Transverse colon (tissue), 4 donors: ENCODE measurements around the gene SLK. TPM values are rescaled to one million over a fixed set of nuclear protein-coding genes. Genes with fewer than 3 reads are reported as not detected.

Source experiments
- DNase-seq: peaks from one replicate; pipeline ENCODE4 v3.0.0-alpha.2; 2019
- H3K27ac ChIP-seq, 4 donors: fragments of 200-600 bp; sonication (generic); 2 replicates each; pipeline ENCODE4 v1.5.1; 2016 to 2018; ENCODE audit warnings: inconsistent platforms in 4 of 4
- H3K27me3 ChIP-seq: fragments of 200-600 bp; sonication (generic); 2 replicates; pipeline ENCODE4 v1.5.1; 2017; ENCODE audit warnings: inconsistent platforms
- H3K36me3 ChIP-seq, 4 donors: fragments of 200-600 bp; sonication (generic); 2 replicates each; pipeline ENCODE4 v1.5.1; 2017 to 2019; ENCODE audit warnings: inconsistent platforms in 4 of 4
- H3K4me1 ChIP-seq, 4 donors: fragments of 200-600 bp; sonication (generic); 2 replicates each; pipeline ENCODE4 v1.5.1; 2017 to 2020; ENCODE audit warnings: inconsistent platforms in 4 of 4
- H3K4me3 ChIP-seq, 4 donors: fragments of 200-600 bp; sonication (generic); 1 replicate in 1 of 4; 2 replicates in 3 of 4; pipeline versions ENCODE4 v1.5.1 to v1.6.1; 2017 to 2019; ENCODE audit warnings: inconsistent platforms in 4 of 4
- H3K9me3 ChIP-seq, 2 donors: fragments of 200-600 bp; sonication (generic); 2 replicates each; pipeline ENCODE4 v1.5.1; 2017 to 2019; ENCODE audit warnings: inconsistent platforms in 2 of 2
- CTCF ChIP-seq, 5 experiments: fragments of 200-600 bp in 3 of 5; fragments of 450-650 bp in 2 of 5; sonication (generic) in 3 of 5; IDR thresholded peaks; 1 replicate in 2 of 5; 2 replicates in 3 of 5; pipeline ENCODE4 v1.5.1; 2016 to 2017; ENCODE audit warnings: antibody characterized with exemption in 5 of 5, inconsistent platforms in 3 of 5, mild to moderate bottlenecking in 2 of 5, moderate library complexity in 1 of 5
- EP300 ChIP-seq: sonication (generic); formaldehyde crosslinking; IDR thresholded peaks from one replicate; pipeline ENCODE4 v1.6.1; 2017; ENCODE audit warnings: antibody characterized with exemption, low read depth
- POLR2A ChIP-seq: fragments of 450-650 bp; IDR thresholded peaks from one replicate; pipeline ENCODE4 v1.6.1; 2016; ENCODE audit warnings: antibody characterized with exemption, mild to moderate bottlenecking, moderate library complexity
- POLR2AphosphoS5 ChIP-seq, 3 donors: sonication (generic); formaldehyde crosslinking; IDR thresholded peaks; one replicate each; pipeline ENCODE4 v1.6.1; 2016; ENCODE audit warnings: antibody characterized with exemption in 3 of 3
- WGBS, 2 donors: methylation state at CpG; one replicate each; pipeline ENCODE4 v1.1.5; 2018; ENCODE audit warnings: low coverage in 1 of 2; 5-methylcytosine and 5-hydroxymethylcytosine counted together
- in situ Hi-C, 4 donors: fragments of 200-750 bp; cut with MboI; loops; one replicate each; pipeline versions ENCODE4 v1.15.0 to v1.15.1; 2017; ENCODE audit warnings: low sequenced_read_pairs in 3 of 4, low pct_ligation_motif_present in 1 of 4, low pct_unique_long_range_greater_than_20kb in 1 of 4
- intact Hi-C: fragments of 100-400 bp; cut with DNase I; formaldehyde crosslinking; loops from one replicate; pipeline ENCODE4 v1.15.1; 2023; ENCODE audit warnings: low total_unique reads
- total RNA-seq, 4 donors: library from RNA; depleted of rRNA; stranded (reverse); fragments of >200 nt; gene quantifications; one replicate each; pipeline ENCODE4 v1.1.0, GENCODE V29; 2016

The SLK gene
- total RNA-seq, 4 donors from 2014 or later = 33.2 to 76.4 (median 55.7) TPM

DNA sequence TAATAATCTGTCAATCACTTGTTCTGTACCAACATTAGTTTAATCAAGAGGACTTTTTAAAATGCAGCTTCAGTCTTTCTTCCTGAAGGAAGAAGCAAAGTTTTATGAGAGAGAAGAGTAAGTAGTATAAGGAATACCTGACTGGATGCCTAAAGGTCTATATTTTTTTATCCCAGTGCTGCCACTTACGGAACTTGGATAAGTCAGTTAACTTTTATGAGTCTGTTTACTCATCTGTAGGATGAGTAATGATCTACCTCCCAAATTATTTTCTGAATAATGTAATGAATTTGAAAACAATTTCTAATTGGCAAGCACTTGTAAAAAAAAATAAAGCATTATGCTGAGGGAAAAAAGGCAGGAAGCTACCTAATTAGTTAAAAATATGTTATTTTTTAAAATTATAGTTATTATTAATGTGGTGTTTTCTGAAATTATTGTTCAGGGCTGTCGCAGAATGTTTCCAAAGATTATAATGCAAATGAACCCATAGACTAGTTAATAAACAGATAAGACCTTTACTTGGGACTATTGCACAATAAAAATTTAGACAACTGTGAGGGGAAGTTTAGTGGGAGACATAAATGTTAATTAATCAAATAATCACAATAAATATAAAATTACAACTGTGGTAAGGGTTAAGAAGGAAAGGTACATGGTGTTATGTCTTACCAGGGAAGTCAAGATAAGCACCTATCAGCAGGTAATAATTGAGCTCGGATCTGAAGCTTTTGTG, 24.6 kb downstream of the SLK start:
- TF ChIP-seq EP300 = no peak
- TF ChIP-seq POLR2AphosphoS5 (IDR thresholded peaks at IDR 0.05) = no peak
- no peak for TF ChIP-seq POLR2A
- TF ChIP-seq CTCF (IDR thresholded peaks at IDR 0.05) = no peak
- in situ Hi-C loops (no loop called here), intact Hi-C loops (no loop called here)
- 82 to 87% methylated on average over 3 of the region's 3 CpGs for WGBS, 2 donors
- peaks cover 0 to 22% (median 9%) of the 10 kb centered on the region in 4 donors for H3K36me3 ChIP-seq
- H3K9me3 ChIP-seq = no peaks in the 10 kb centered on the region
- peaks cover 0 to 21% (median 7%) of the 10 kb centered on the region in 4 donors for H3K4me1 ChIP-seq
- DNase-seq = no peak
- H3K4me3 ChIP-seq = no peak overlapping the region
- no peak overlapping the region for H3K27ac ChIP-seq
- H3K27me3 ChIP-seq = no peaks in the 10 kb centered on the region

GRCh38 chr10:103995134-103995533, 28.2 kb downstream of the SLK start:
- Histone ChIP-seq H3K36me3 (peaks cover 0 to 38% (median 18%) of the 10 kb centered on the region in 4 donors), H3K27ac (no peak overlapping the region), H3K4me1 (peaks cover 0 to 6% (median 1%) of the 10 kb centered on the region in 4 donors), H3K4me3 (no peak overlapping the region), H3K9me3 (no peaks in the 10 kb centered on the region), H3K27me3 (no peaks in the 10 kb centered on the region)
- 79 to 80% methylated on average over 1 of the region's 1 CpG for WGBS, 2 donors
- DNase-seq = no peak
- in situ Hi-C loops = no loop called here
- intact Hi-C loops = no loop called here
- TF ChIP-seq CTCF (IDR thresholded peaks at IDR 0.05) (no peak), POLR2A (no peak), EP300 (no peak), POLR2AphosphoS5 (IDR thresholded peaks at IDR 0.05) (no peak)

DNA sequence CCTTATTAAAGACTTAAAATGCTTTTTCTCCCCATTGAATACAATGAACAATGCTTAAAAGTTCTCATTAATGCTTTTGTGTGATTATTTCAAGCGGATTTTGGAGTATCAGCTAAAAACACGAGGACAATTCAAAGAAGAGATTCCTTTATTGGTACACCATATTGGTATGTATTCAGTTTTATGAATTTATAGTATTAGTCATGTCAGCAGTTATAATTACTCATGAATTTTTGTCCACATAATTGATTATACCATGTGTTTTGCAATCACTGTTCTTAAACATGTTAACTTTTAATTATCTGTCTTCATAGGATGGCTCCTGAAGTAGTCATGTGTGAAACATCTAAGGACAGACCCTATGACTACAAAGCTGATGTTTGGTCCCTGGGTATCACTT, 31.9 kb downstream of the SLK start:
- no peaks in the 10 kb centered on the region for H3K9me3 ChIP-seq
- no peaks in the 10 kb centered on the region for H3K27me3 ChIP-seq
- H3K4me1 ChIP-seq = no peaks in the 10 kb centered on the region
- in situ Hi-C loops (no loop called here), intact Hi-C loops (no loop called here)
- TF ChIP-seq EP300 = no peak
- no peak for TF ChIP-seq POLR2AphosphoS5 (IDR thresholded peaks at IDR 0.05)
- TF ChIP-seq POLR2A = no peak
- no peak for TF ChIP-seq CTCF (IDR thresholded peaks at IDR 0.05)
- 88 to 95% methylated on average over 2 of the region's 2 CpGs for WGBS, 2 donors
- peaks cover 0 to 55% (median 22%) of the 10 kb centered on the region in 4 donors for H3K36me3 ChIP-seq
- no peak overlapping the region for H3K4me3 ChIP-seq
- no peak overlapping the region for H3K27ac ChIP-seq
- no peak for DNase-seq

- no peak for TF ChIP-seq POLR2A
- no peak for TF ChIP-seq EP300
- TF ChIP-seq CTCF (IDR thresholded peaks at IDR 0.05) = no peak
- TF ChIP-seq POLR2AphosphoS5 (IDR thresholded peaks at IDR 0.05) = no peak
- no peaks in the 10 kb centered on the region for H3K9me3 ChIP-seq
- 89 to 100% methylated on average over 1 of the region's 1 CpG for whole genome bisulfite sequencing, 2 donors
- intact Hi-C loops (no loop called here), in situ Hi-C loops (no loop called here)
- peaks cover 0 to 69% (median 34%) of the 10 kb centered on the region in 4 donors for H3K36me3 ChIP-seq
- H3K4me1 ChIP-seq = no peaks in the 10 kb centered on the region
- H3K27me3 ChIP-seq = no peaks in the 10 kb centered on the region
- no peak overlapping the region for H3K27ac ChIP-seq
- H3K4me3 ChIP-seq = no peak overlapping the region
- DNase-seq = no peak
Observed at GRCh38 chr10:104002911-104003310, 36.0 kb downstream of the SLK start.
